Measurements from ENCODE around the gene RALY. TPM values are rescaled to one million over a fixed set of nuclear protein-coding genes. Genes with fewer than 3 reads are reported as not detected.

RALY gene
- total and polyA plus RNA-seq, 9 donors, result 51.7 to 131 (median 105) TPM

- DNase-seq, result no peak
- WGBS, 3 donors, result 66 to 78% (median 68%) methylated on average over 3 of the region's 3 CpGs
- H3K36me3 ChIP-seq, result no peaks in the 10 kb centered on the region
- no peak for TF ChIP-seq EP300 (IDR thresholded peaks at IDR 0.05)
- no peak for TF ChIP-seq CTCF (IDR thresholded peaks at IDR 0.05)
- no peak for TF ChIP-seq POLR2A (IDR thresholded peaks at IDR 0.05)
- no peak overlapping the region for H3K4me3 ChIP-seq
- H3K27ac ChIP-seq, result no peak overlapping the region
- no peaks in the 10 kb centered on the region for H3K27me3 ChIP-seq
- intact Hi-C loops (cut with DNase I), result no loop called here
- no peaks in the 10 kb centered on the region for H3K4me1 ChIP-seq (ENCODE audit: insufficient read depth)
- H3K9me3 ChIP-seq, result no peaks in the 10 kb centered on the region
Observed at GRCh38 chr20:34098570-34098969, 104.9 kb downstream of the RALY start.

- Histone ChIP-seq H3K4me1 (ENCODE audit: insufficient read depth) (no peaks in the 10 kb centered on the region), H3K4me3 (no peak overlapping the region), H3K36me3 (no peaks in the 10 kb centered on the region), H3K9me3 (no peaks in the 10 kb centered on the region), H3K27me3 (no peaks in the 10 kb centered on the region), H3K27ac (no peak overlapping the region)
- WGBS, 3 donors, result 83 to 86% (median 85%) methylated on average over 5 of the region's 5 CpGs
- DNase-seq, result no peak
- TF ChIP-seq CTCF (IDR thresholded peaks at IDR 0.05) (no peak), POLR2A (IDR thresholded peaks at IDR 0.05) (no peak), EP300 (IDR thresholded peaks at IDR 0.05) (no peak)
- intact Hi-C loops (cut with DNase I), result no loop called here
Observed at GRCh38 chr20:34099675-34100074, 106.0 kb downstream of the RALY start.

- no peak for DNase-seq
- no peaks in the 10 kb centered on the region for H3K36me3 ChIP-seq
- H3K9me3 ChIP-seq, result no peaks in the 10 kb centered on the region
- intact Hi-C loops (cut with DNase I), result no loop called here
- H3K27ac ChIP-seq, result no peak overlapping the region
- no peak overlapping the region for H3K4me3 ChIP-seq
- no peak for TF ChIP-seq POLR2A (IDR thresholded peaks at IDR 0.05)
- TF ChIP-seq EP300 (IDR thresholded peaks at IDR 0.05), result no peak
- no peaks in the 10 kb centered on the region for H3K27me3 ChIP-seq
- 71 to 80% (median 75%) methylated on average over 3 of the region's 3 CpGs for WGBS, 3 donors
- no peaks in the 10 kb centered on the region for H3K4me1 ChIP-seq (ENCODE audit: insufficient read depth)
Observed at GRCh38 chr20:34100576-34100975, 106.9 kb downstream of the RALY start.

- Histone ChIP-seq H3K4me3 (no peak overlapping the region), H3K27ac (no peak overlapping the region), H3K36me3 (no peaks in the 10 kb centered on the region), H3K4me1 (ENCODE audit: insufficient read depth) (peaks cover 1% of the 10 kb centered on the region), H3K27me3 (no peaks in the 10 kb centered on the region), H3K9me3 (no peaks in the 10 kb centered on the region)
- intact Hi-C loops (cut with DNase I), result no loop called here
- TF ChIP-seq POLR2A (IDR thresholded peaks at IDR 0.05), result no peak
- TF ChIP-seq CTCF (IDR thresholded peaks at IDR 0.05), result no peak
- TF ChIP-seq EP300 (IDR thresholded peaks at IDR 0.05), result no peak
- WGBS, 3 donors, result 91 to 99% (median 97%) methylated on average over 2 of the region's 2 CpGs
- no peak for DNase-seq
Observed at GRCh38 chr20:34102342-34102741, 108.6 kb downstream of the RALY start.

- H3K4me1 ChIP-seq (ENCODE audit: insufficient read depth), result peaks cover 3% of the 10 kb centered on the region
- H3K4me3 ChIP-seq, result no peak overlapping the region
- intact Hi-C loops (cut with DNase I), result no loop called here
- no peaks in the 10 kb centered on the region for H3K36me3 ChIP-seq
- H3K27me3 ChIP-seq, result no peaks in the 10 kb centered on the region
- H3K27ac ChIP-seq, result no peak overlapping the region
- DNase-seq, result no peak
- H3K9me3 ChIP-seq, result no peaks in the 10 kb centered on the region
- TF ChIP-seq POLR2A (IDR thresholded peaks at IDR 0.05) (no peak), CTCF (IDR thresholded peaks at IDR 0.05) (no peak), EP300 (IDR thresholded peaks at IDR 0.05) (no peak)
- WGBS, 3 donors, result 88 to 91% (median 90%) methylated on average over 3 of the region's 3 CpGs
Observed at GRCh38 chr20:34104059-34104458, 110.3 kb downstream of the RALY start.

Measured in ovary (tissue), 9 donors.